GM21576 (cell line): ENCODE results near the gene SYNGR4.
A peak's percentile ranks its signal among the peaks of the same experiment; 100 is the strongest.

Experiments used
- ATAC-seq: cut with Tn5 transposase; IDR thresholded peaks from one replicate; pipeline ENCODE4 v1.9.1; 2021; ENCODE audit warnings: mild to moderate bottlenecking, moderate library complexity; ENCODE audit not compliant: unreplicated experiment

SYNGR4 gene

DNA sequence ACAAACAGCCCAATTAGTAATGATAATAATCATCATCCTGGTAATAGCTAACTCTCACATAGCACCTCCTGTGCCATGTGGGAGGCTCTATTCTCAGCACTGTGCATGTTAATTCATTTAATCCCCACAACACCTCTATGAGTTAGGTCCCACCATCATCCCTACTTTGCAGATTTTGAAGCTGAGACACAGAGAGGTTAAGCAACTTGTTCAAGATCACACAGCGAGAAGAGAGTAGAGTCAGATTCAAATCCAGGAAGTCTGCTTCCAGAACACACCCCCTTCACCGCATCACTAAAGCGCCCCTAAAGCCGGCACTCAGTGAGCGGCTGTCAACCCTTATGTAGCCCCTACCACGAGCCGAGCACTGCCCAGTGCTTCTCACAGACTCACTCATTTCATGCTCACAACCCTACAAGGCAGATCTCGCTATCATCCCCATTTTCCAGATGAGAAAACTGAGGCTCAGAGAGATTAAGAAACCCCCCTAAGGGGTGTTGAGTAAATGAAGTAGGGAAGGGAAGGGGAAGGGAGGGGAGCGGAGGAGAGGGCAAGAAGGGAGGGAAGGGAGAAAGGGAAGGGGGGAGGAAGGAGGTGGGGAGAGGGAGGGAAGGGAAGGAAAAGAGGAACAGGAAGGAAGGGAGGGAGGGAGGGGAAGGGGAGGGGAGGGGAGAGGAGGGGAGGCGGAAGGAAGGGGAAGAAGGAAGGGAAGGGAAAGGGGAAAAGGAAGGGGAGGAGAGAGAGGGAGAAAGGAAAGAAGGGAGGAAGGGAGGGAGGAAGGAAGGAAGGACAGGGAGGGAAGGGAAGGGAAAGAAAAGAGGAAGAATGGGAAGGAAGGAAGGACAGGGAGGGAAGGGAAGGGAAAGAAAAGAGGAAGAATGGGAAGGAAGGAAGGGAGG, 22.4 kb upstream of the SYNGR4 start:
- no peak for ATAC-seq

GRCh38 chr19:48342414-48342738, 21.8 kb upstream of the SYNGR4 start:
- no peak for ATAC-seq

DNA sequence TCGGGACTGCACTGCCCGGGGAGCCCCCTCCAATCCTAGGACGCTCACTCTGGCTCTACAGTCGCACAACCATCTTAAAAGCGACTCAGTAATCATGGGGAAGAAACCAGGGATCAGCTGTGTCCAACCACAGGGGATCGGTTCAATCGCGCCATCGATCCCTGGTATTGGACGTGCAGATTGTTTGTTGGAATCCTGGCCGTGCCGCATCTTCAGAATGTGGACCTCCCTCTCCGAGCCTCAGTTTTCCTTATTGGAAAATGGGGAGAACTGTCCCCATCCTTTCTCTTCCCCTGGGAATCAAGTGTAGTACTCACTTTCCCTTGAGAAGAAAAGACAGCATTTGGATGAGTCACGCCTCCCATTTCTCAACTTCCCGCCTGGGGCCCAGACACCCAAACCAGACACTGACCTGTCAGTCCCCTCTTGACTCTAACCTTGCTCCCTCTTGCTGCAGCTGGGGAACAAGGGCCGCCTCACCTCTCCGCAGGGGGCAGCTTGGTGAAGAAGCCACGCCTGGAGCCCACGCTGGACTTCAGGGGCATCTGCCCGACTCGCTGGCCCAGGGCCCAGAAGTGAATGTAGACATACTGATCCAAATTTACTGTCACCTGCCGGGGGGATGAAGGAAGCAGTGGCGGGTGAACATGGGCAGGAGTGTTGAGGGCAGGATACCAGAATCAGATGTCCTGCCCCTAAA, 21.2 kb upstream of the SYNGR4 start:
- no peak for ATAC-seq

- ATAC-seq = no peak
Measured at GRCh38 chr19:48344892-48345291, 19.3 kb upstream of the SYNGR4 start.

- no peak for ATAC-seq
Measured at GRCh38 chr19:48346191-48346590, 18.0 kb upstream of the SYNGR4 start.

DNA sequence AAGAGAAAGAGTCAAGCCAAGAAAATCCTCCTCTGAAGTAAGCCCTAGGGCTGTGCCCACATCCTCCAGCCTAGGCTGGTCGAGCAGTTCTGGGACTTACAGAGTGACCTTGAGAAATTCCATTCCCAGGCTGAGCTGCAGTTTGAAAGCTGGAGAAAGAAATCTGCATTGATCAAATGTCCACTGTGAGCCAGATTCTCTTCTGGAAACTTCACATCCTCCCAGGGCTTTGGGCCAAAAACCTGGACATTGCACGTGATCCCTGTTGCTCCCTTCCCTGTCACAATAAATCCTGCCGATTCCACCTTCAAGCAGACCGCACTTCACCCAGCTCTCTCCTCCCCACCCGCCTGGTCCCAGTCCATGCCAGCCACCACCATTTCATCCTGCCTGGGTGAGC, 16.1 kb upstream of the SYNGR4 start:
- ATAC-seq = no peak

GRCh38 chr19:48348737-48349136, 15.4 kb upstream of the SYNGR4 start:
- no peak for ATAC-seq

GRCh38 chr19:48350856-48351255, 13.3 kb upstream of the SYNGR4 start:
- ATAC-seq = no peak

DNA sequence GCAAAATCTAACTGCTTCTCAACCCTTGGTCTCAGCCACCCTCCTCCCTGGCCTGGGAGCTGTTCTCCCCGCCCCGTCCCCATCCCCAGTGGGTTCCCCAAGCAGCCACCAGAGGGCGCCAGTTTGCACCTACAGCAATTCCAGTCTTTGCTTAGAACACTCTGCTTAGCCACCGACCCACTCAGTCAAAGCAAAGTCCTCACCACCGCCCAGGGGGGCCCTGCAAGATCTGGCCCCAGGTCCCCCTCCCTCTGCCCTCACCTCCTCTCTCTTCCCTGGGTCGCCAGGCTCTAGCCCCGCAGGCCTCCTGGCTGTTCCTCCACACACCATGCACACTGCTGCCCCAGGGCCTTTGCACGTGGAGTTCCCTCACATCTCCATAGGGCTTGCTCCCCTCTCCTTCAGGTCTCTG, 12.8 kb upstream of the SYNGR4 start:
- ATAC-seq = no peak

GRCh38 chr19:48353677-48354076, 10.5 kb upstream of the SYNGR4 start:
- ATAC-seq = no peak

DNA sequence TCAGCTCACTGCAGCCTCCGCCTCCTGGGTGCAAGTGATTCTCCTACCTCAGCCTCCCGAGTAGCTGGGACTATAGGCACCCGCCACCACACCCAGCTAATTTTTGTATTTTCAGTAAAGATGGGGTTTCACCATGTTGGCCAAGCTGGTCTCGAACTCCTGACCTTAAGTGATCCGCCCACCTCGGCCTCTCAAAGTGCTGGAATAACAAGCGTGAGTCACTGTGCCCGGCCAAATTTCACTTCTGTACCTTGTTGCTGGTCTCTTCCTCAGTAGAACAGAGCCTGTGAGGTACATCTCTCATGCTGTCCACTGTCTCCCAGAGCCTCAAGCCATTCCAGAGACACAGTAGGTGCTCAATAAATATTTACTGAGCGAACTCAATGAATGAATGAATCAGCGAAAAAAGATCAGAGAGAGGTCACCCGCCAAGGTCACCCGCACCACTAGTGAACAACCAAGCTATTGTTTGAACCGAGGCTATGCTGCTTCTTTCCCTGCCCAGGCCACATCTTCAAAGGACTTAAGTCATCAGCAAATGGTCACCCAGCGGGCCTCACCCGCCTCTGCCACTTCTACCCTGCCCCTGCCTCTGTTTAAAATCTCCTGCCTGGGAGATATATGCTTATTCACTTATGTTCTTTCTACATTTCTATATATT, 9.7 kb upstream of the SYNGR4 start:
- no peak for ATAC-seq

GRCh38 chr19:48355365-48355954, 8.7 kb upstream of the SYNGR4 start:
- no peak for ATAC-seq

DNA sequence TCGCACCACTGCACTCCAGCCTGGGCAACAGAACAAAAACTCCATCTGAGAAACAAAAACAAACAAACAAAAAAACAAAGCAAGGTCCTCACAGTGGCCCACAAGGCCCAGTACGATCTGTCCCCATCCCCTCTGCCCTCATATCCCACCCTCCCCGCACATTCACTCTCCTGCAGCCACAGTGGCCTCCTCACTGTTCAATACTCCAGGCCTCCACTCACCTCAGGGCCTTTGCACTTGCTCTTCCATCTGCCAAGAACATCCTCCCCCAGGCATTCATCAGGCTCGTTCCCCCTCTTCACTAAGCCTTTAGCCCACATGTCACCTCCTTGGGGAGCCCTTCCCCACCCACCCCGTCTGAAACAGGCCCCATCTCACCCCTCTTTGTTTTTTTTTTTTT, 5.0 kb upstream of the SYNGR4 start:
- ATAC-seq = no peak

- ATAC-seq = no peak
Measured at GRCh38 chr19:48361912-48362311, 2.3 kb upstream of the SYNGR4 start.

GRCh38 chr19:48362716-48363499, 1.3 kb upstream of the SYNGR4 start:
- ATAC-seq = peak; percentile 44

- peak; percentile 2 for ATAC-seq
Measured at GRCh38 chr19:48363500-48363809, 712 bp upstream of the SYNGR4 start.

GRCh38 chr19:48364598-48365348, 606 bp downstream of the SYNGR4 start:
- ATAC-seq = no peak

GRCh38 chr19:48365602-48366001, 1.4 kb downstream of the SYNGR4 start:
- ATAC-seq = no peak

- no peak for ATAC-seq
Measured at GRCh38 chr19:48367855-48368254, 3.7 kb downstream of the SYNGR4 start.

DNA sequence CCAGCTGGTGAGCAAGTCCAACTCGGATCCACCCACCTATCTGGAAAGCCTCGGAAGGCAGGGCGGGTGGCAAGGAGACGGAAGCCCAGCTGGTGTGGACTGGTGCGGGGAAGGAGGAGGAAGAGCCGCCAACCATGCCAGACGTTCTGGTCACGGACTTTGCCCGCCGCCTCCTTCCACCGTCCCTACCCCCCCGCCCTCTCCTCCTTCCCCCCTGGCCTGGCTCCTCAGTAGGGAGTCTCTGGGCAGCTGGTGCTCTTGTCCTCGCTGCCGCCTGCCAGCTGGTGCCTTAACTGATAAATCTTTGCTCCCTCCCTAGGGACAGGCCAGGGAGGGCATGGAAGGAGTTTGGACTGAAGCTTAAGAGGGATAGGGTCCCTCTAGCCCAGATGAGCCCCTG, 4.8 kb downstream of the SYNGR4 start:
- no peak for ATAC-seq
